GM23338 (cell line): Measurements from ENCODE around the gene CTDSPL. TPM values are rescaled to one million over a fixed set of nuclear protein-coding genes. Genes with fewer than 3 reads are reported as not detected.

Experiments used
- ATAC-seq: fragments of 200-7000 bp; cut with Tn5 transposase; 3 replicates; pipeline ENCODE4 v1.9.1; 2020
- DNase-seq: peaks from one replicate; pipeline ENCODE4 v3.0.0-alpha.2; 2015; ENCODE audit warnings: low spot score
- H2AFZ ChIP-seq: fragments of 200-600 bp; sonication (generic); 2 replicates; pipeline ENCODE4 v1.8.0; 2016; ENCODE audit warnings: antibody characterized with exemption, mild to moderate bottlenecking, moderate library complexity
- H3F3A ChIP-seq: fragments of 200-600 bp; sonication (generic); replicated peaks from 2 replicates; pipeline ENCODE4 v1.8.0; 2017; ENCODE audit warnings: antibody characterized with exemption, mixed run types, low read depth
- H3K27ac ChIP-seq: fragments of 200-600 bp; sonication (generic); 2 replicates; pipeline ENCODE4 v1.6.1; 2016; ENCODE audit warnings: low read depth
- H3K27me3 ChIP-seq: fragments of 200-600 bp; sonication (generic); 2 replicates; pipeline ENCODE4 v1.8.0; 2016; ENCODE audit warnings: mild to moderate bottlenecking, mixed run types, moderate library complexity; ENCODE audit not compliant: insufficient read depth
- H3K36me3 ChIP-seq: fragments of 200-600 bp; sonication (generic); 2 replicates; pipeline ENCODE4 v1.8.0; 2016; ENCODE audit warnings: mild to moderate bottlenecking; ENCODE audit not compliant: insufficient read depth
- H3K4me1 ChIP-seq: fragments of 200-600 bp; sonication (generic); 2 replicates; pipeline ENCODE4 v1.8.0; 2016; ENCODE audit warnings: mild to moderate bottlenecking, moderate library complexity; ENCODE audit not compliant: insufficient read depth
- H3K4me2 ChIP-seq: fragments of 200-600 bp; sonication (generic); 2 replicates; pipeline ENCODE4 v1.7.1; 2017; ENCODE audit warnings: mixed run types
- H3K4me3 ChIP-seq: fragments of 200-600 bp; sonication (generic); 2 replicates; pipeline ENCODE4 v1.6.1; 2016; ENCODE audit warnings: mixed run types
- H3K79me2 ChIP-seq: fragments of 200-600 bp; sonication (generic); replicated peaks from 2 replicates; pipeline ENCODE4 v1.8.0; 2017; ENCODE audit warnings: mild to moderate bottlenecking; ENCODE audit not compliant: insufficient read depth
- H3K9me2 ChIP-seq: fragments of 200-600 bp; sonication (generic); 2 replicates; pipeline ENCODE4 v1.8.0; 2017; ENCODE audit not compliant: insufficient read depth
- H4K20me1 ChIP-seq: fragments of 200-600 bp; sonication (generic); replicated peaks from 2 replicates; pipeline ENCODE4 v1.8.0; 2017; ENCODE audit warnings: mild to moderate bottlenecking; ENCODE audit not compliant: insufficient read depth
- H3K27ac Mint-ChIP-seq: 2 replicates; pipeline ENCODE4 v1.8.0; 2020; ENCODE audit warnings: inconsistent platforms, mild to moderate bottlenecking, moderate library complexity, mixed read lengths
- H3K27me3 Mint-ChIP-seq: 3 replicates; pipeline ENCODE4 v1.8.0; 2022; ENCODE audit warnings: low read depth, mild to moderate bottlenecking, moderate library complexity, mixed read lengths, inconsistent platforms; ENCODE audit not compliant: insufficient read depth, poor library complexity
- H3K36me3 Mint-ChIP-seq: 3 replicates; pipeline ENCODE4 v1.8.0; 2021; ENCODE audit warnings: low read depth, mild to moderate bottlenecking, inconsistent platforms, moderate library complexity, mixed read lengths
- H3K4me1 Mint-ChIP-seq: 3 replicates; pipeline ENCODE4 v1.8.0; 2020; ENCODE audit warnings: mild to moderate bottlenecking, inconsistent platforms, mixed read lengths
- H3K4me3 Mint-ChIP-seq: 3 replicates; pipeline ENCODE4 v1.8.0; 2021; ENCODE audit warnings: moderate library complexity, mild to moderate bottlenecking, inconsistent platforms, mixed read lengths
- H3K9me3 Mint-ChIP-seq: 3 replicates; pipeline ENCODE4 v1.8.0; 2020; ENCODE audit warnings: moderate library complexity, mild to moderate bottlenecking, inconsistent platforms, mixed read lengths
- JUNB ChIP-seq: IDR thresholded peaks from one replicate; pipeline ENCODE4 v1.6.1; 2016; ENCODE audit warnings: antibody characterized with exemption; ENCODE audit not compliant: unreplicated experiment
- POLR2AphosphoS5 ChIP-seq: IDR thresholded peaks from 2 replicates; pipeline ENCODE4 v1.6.1; 2016; ENCODE audit warnings: antibody characterized with exemption, low read depth
- REST ChIP-seq: IDR thresholded peaks from one replicate; pipeline ENCODE4 v1.6.1; 2018; ENCODE audit warnings: antibody characterized with exemption; ENCODE audit not compliant: unreplicated experiment
- ZNF462 ChIP-seq: fragments of 250-450 bp; sonication (Bioruptor Pico); IDR thresholded peaks from 2 replicates; pipeline ENCODE4 v1.5.0; 2020; ENCODE audit warnings: mild to moderate bottlenecking, moderate library complexity
- polyA plus RNA-seq: library from polyadenylated mRNA; unstranded; fragments of >200 nt; fragmentation: Nextera tagmentation; extraction: Ambion mirVana; gene quantifications from 2 replicates; pipeline ENCODE4 v1.2.1, GENCODE V29; 2016
- total RNA-seq: library from RNA; depleted of rRNA; stranded (reverse); fragments of >200 nt; shearing (Covaris generic); gene quantifications from 2 replicates; pipeline ENCODE4 v1.2.3, GENCODE V29; 2014

CTDSPL gene
- total and polyA plus RNA-seq, 2 experiments from 2014 or later: 23.2 to 42.0 TPM

GRCh38 chr3:37989821-37990480 lies 128.3 kb downstream of the CTDSPL start:
- no peaks in the 10 kb centered on the region for H3K9me3 Mint-ChIP-seq
- H3K27ac Mint-ChIP-seq: no peak overlapping the region

More at GRCh38 chr3:37989821-37990480, 128.3 kb downstream of the CTDSPL start:
- DNase-seq (no peak), ATAC-seq (no peak)
- H3K27ac ChIP-seq: no peak overlapping the region
- H3K36me3 ChIP-seq: no peaks in the 10 kb centered on the region
- Mint-ChIP-seq H3K4me3 (no peak overlapping the region), H3K36me3 (no peaks in the 10 kb centered on the region), H3K27me3 (peaks cover 27% of the 10 kb centered on the region), H3K4me1 (peaks cover 12% of the 10 kb centered on the region)
- H3K4me3 ChIP-seq: no peak overlapping the region
- no peaks in the 10 kb centered on the region for H3K9me2 ChIP-seq
- no peak overlapping the region for H3K4me2 ChIP-seq
- peaks cover 11% of the 10 kb centered on the region; the same call in 1 of the 2 replicates for H3K4me1 ChIP-seq
- H2AFZ ChIP-seq: peak overlapping the region; percentile 96
- no peak for TF ChIP-seq REST
- TF ChIP-seq JUNB: no peak
- no peak for TF ChIP-seq ZNF462
- no peak for TF ChIP-seq POLR2AphosphoS5
- H3K79me2 ChIP-seq: no peaks in the 10 kb centered on the region
- H3F3A ChIP-seq: peaks cover 4% of the 10 kb centered on the region; the same call in 1 of the 2 replicates
- H3K27me3 ChIP-seq: no peaks in the 10 kb centered on the region
- H4K20me1 ChIP-seq: no peaks in the 10 kb centered on the region
